Upper lobe of left lung (tissue), 6 donors: ENCODE data around the gene TMEM165. TPM values are rescaled to one million over a fixed set of nuclear protein-coding genes. Genes with fewer than 3 reads are reported as not detected.

Experiments
- ATAC-seq, 2 donors: fragments of 200-7000 bp; cut with Tn5 transposase; one replicate each; pipeline ENCODE4 v1.9.1; 2022; ENCODE audit warnings: mild to moderate bottlenecking in 2 of 2, moderate library complexity in 2 of 2; ENCODE audit not compliant: low FRiP score in 2 of 2
- DNase-seq, 2 donors: peaks; one replicate each; pipeline ENCODE4 v3.0.0-alpha.2; 2019 to 2020
- H3K27ac ChIP-seq, 4 donors: fragments of 200-600 bp; sonication (generic); one replicate each; pipeline ENCODE4 v1.5.1; 2016 to 2019
- H3K27me3 ChIP-seq, 4 donors: fragments of 200-600 bp; sonication (generic); one replicate each; pipeline ENCODE4 v1.5.1; 2017 to 2019
- H3K36me3 ChIP-seq, 4 donors: fragments of 200-600 bp; sonication (generic); one replicate each; pipeline ENCODE4 v1.5.1; 2016 to 2019
- H3K4me1 ChIP-seq, 4 donors: fragments of 200-600 bp; sonication (generic); one replicate each; pipeline ENCODE4 v1.5.1; 2018 to 2019
- H3K4me3 ChIP-seq, 4 donors: fragments of 200-600 bp; sonication (generic); one replicate each; pipeline ENCODE4 v1.5.1; 2017 to 2019; ENCODE audit warnings: mild to moderate bottlenecking in 2 of 4, moderate library complexity in 1 of 4
- H3K9me3 ChIP-seq, 4 donors: fragments of 200-600 bp; sonication (generic); one replicate each; pipeline ENCODE4 v1.5.1; 2018 to 2019
- CTCF ChIP-seq, 6 experiments: fragments of 450-650 bp in 4 of 6; fragments of 200-600 bp in 2 of 6; sonication (generic) in 2 of 6; IDR thresholded peaks; one replicate each; pipeline ENCODE4 v1.5.1; 2016 to 2019; ENCODE audit warnings: antibody characterized with exemption in 6 of 6
- EP300 ChIP-seq, 4 donors: sonication (generic); formaldehyde crosslinking; IDR thresholded peaks; one replicate each; pipeline ENCODE4 v1.5.1; 2017; ENCODE audit warnings: antibody characterized with exemption in 4 of 4, control low read depth in 2 of 4
- POLR2A ChIP-seq, 4 donors: fragments of 450-650 bp; IDR thresholded peaks; one replicate each; pipeline ENCODE4 v1.5.1; 2016 to 2017; ENCODE audit warnings: antibody characterized with exemption in 4 of 4, mild to moderate bottlenecking in 2 of 4
- POLR2AphosphoS5 ChIP-seq, 2 donors: sonication (generic); formaldehyde crosslinking; IDR thresholded peaks; one replicate each; pipeline ENCODE4 v1.5.1; 2017; ENCODE audit warnings: antibody characterized with exemption in 2 of 2
- WGBS, 2 donors: methylation state at CpG; one replicate each; pipeline ENCODE4 v1.1.5; 2017 to 2018; 5-methylcytosine and 5-hydroxymethylcytosine counted together
- total RNA-seq, 6 donors: library from RNA; depleted of rRNA in 4 of 6; stranded (reverse); fragments of >200 nt in 4 of 6; gene quantifications; one replicate each; pipeline versions ENCODE4 v1.1.0 to v1.2.1, GENCODE V29; 2016 to 2021
- donor health status: DM: no; HTN: no; CAD: no; lungs with moderate emphysema.
- donor health status: DM: no; HTN: yes; CAD: no; lungs with severe emphysema.

Gene TMEM165
- total RNA-seq, 6 donors from 2014 or later, result 118 to 312 (median 231) TPM

- Histone ChIP-seq H3K4me3 (no peak overlapping the region), H3K4me1 (peaks cover 3 to 45% (median 31%) of the 10 kb centered on the region in 4 donors), H3K27ac (peak overlapping the region in 1 of 4 donors; percentile 30), H3K36me3 (peaks cover 0 to 5% (median 0%) of the 10 kb centered on the region in 4 donors), H3K9me3 (no peaks in the 10 kb centered on the region), H3K27me3 (no peaks in the 10 kb centered on the region)
- no peak for DNase-seq
- 73% methylated on average over 6 of the region's 6 CpGs for WGBS, 2 donors
- no peak for ATAC-seq
- TF ChIP-seq POLR2A (IDR thresholded peaks at IDR 0.05), result no peak
- no peak for TF ChIP-seq EP300 (IDR thresholded peaks at IDR 0.05)
- no peak for TF ChIP-seq POLR2AphosphoS5 (IDR thresholded peaks at IDR 0.05)
- no peak for TF ChIP-seq CTCF (IDR thresholded peaks at IDR 0.05)
Measured at GRCh38 chr4:55355555-55355954, 40.2 kb upstream of the TMEM165 start.

GRCh38 chr4:55356991-55357461 lies 38.7 kb upstream of the TMEM165 start:
- TF ChIP-seq EP300 (IDR thresholded peaks at IDR 0.05) (peak in 2 of 4 donors; percentile 63 to 95), POLR2A (IDR thresholded peaks at IDR 0.05) (peak in 1 of 4 donors; percentile 21), POLR2AphosphoS5 (IDR thresholded peaks at IDR 0.05) (peak in 1 of 2 donors; percentile 42), CTCF (IDR thresholded peaks at IDR 0.05) (no peak)
- DNase-seq (peak in 1 of 2 donors; percentile 67), ATAC-seq (peak; percentile 44 to 89)
- peaks cover 0 to 5% (median 0%) of the 10 kb centered on the region in 4 donors for H3K36me3 ChIP-seq
- H3K4me1 ChIP-seq, result peaks cover 3 to 40% (median 29%) of the 10 kb centered on the region in 4 donors
- no peaks in the 10 kb centered on the region for H3K9me3 ChIP-seq
- no peak overlapping the region for H3K4me3 ChIP-seq
- peak overlapping the region; percentile 10 to 79 (median 54) for H3K27ac ChIP-seq
- no peaks in the 10 kb centered on the region for H3K27me3 ChIP-seq
- 71% methylated on average over 5 of the region's 5 CpGs for WGBS, 2 donors

- TF ChIP-seq POLR2AphosphoS5 (IDR thresholded peaks at IDR 0.05) (no peak), EP300 (IDR thresholded peaks at IDR 0.05) (no peak), CTCF (IDR thresholded peaks at IDR 0.05) (no peak), POLR2A (IDR thresholded peaks at IDR 0.05) (no peak)
- Histone ChIP-seq H3K27me3 (no peaks in the 10 kb centered on the region), H3K36me3 (peaks cover 0 to 5% (median 0%) of the 10 kb centered on the region in 4 donors), H3K27ac (peak overlapping the region; percentile 21 to 79 (median 54)), H3K9me3 (no peaks in the 10 kb centered on the region), H3K4me1 (peaks cover 3 to 34% (median 25%) of the 10 kb centered on the region in 4 donors), H3K4me3 (no peak overlapping the region)
- ATAC-seq, result no peak
- DNase-seq, result no peak
- WGBS, 2 donors, result 100% methylated on average over 2 of the region's 2 CpGs
Measured at GRCh38 chr4:55358246-55358645, 37.5 kb upstream of the TMEM165 start.

GRCh38 chr4:55358668-55359067 lies 37.1 kb upstream of the TMEM165 start:
- H3K4me1 ChIP-seq, result peaks cover 3 to 34% (median 25%) of the 10 kb centered on the region in 4 donors
- ATAC-seq (peak; percentile 58 to 84), DNase-seq (no peak)
- no peaks in the 10 kb centered on the region for H3K9me3 ChIP-seq
- H3K27me3 ChIP-seq, result no peaks in the 10 kb centered on the region
- peak overlapping the region; percentile 3 to 63 (median 56) for H3K27ac ChIP-seq
- 35 to 52% methylated on average over 2 of the region's 2 CpGs for WGBS, 2 donors
- TF ChIP-seq EP300 (IDR thresholded peaks at IDR 0.05) (peak in 2 of 4 donors; percentile 25 to 75), CTCF (IDR thresholded peaks at IDR 0.05) (no peak), POLR2AphosphoS5 (IDR thresholded peaks at IDR 0.05) (peak in 1 of 2 donors; percentile 35), POLR2A (IDR thresholded peaks at IDR 0.05) (no peak)
- H3K4me3 ChIP-seq, result no peak overlapping the region
- H3K36me3 ChIP-seq, result peaks cover 0 to 3% (median 0%) of the 10 kb centered on the region in 4 donors
